Naive B cell (primary cell): ENCODE data around the gene AKIP1. TPM values are rescaled to one million over a fixed set of nuclear protein-coding genes. Genes with fewer than 3 reads are reported as not detected.
A peak's percentile ranks its signal among the peaks of the same experiment; 100 is the strongest.
"Not testable (repeated sequence)": the region's sequence is repeated elsewhere in the genome, so short reads cannot be mapped to it uniquely, and the experiment has no call there.

ENCODE experiments used
- ATAC-seq, 2 donors: fragments of 150-1000 bp; cut with Tn5 transposase; 2 replicates each; pipeline ENCODE4 v1.10.0; 2021; ENCODE audit warnings: low read depth in 2 of 2, mild to moderate bottlenecking in 2 of 2, moderate library complexity in 2 of 2
- DNase-seq: peaks from one replicate; pipeline ENCODE4 v3.0.0; 2022
- H3K27ac Mint-ChIP-seq, 6 donors: one replicate each; pipeline ENCODE4 v1.8.0; 2020 to 2022; ENCODE audit warnings: mild to moderate bottlenecking in 6 of 6, mixed read lengths in 6 of 6, moderate library complexity in 5 of 6, inconsistent platforms in 2 of 6
- H3K27me3 Mint-ChIP-seq, 3 donors: one replicate each; pipeline ENCODE4 v1.8.0; 2021 to 2022; ENCODE audit warnings: mixed read lengths in 3 of 3, mild to moderate bottlenecking in 1 of 3
- H3K36me3 Mint-ChIP-seq, 2 donors: one replicate each; pipeline ENCODE4 v1.8.0; 2020 to 2022; ENCODE audit warnings: mixed read lengths in 2 of 2, inconsistent platforms in 1 of 2, mild to moderate bottlenecking in 1 of 2
- H3K4me1 Mint-ChIP-seq, 3 donors: one replicate each; pipeline ENCODE4 v1.8.0; 2020 to 2022; ENCODE audit warnings: mixed read lengths in 3 of 3, inconsistent platforms in 1 of 3, mild to moderate bottlenecking in 1 of 3, moderate library complexity in 1 of 3
- H3K4me3 Mint-ChIP-seq, 8 donors: one replicate each; pipeline ENCODE4 v1.8.0; 2020 to 2022; ENCODE audit warnings: mild to moderate bottlenecking in 8 of 8, mixed read lengths in 8 of 8, moderate library complexity in 8 of 8, inconsistent platforms in 2 of 8
- H3K9me3 Mint-ChIP-seq, 7 donors: one replicate each; pipeline ENCODE4 v1.8.0; 2020 to 2022; ENCODE audit warnings: mixed read lengths in 7 of 7, mild to moderate bottlenecking in 5 of 7, inconsistent platforms in 2 of 7, moderate library complexity in 1 of 7
- polyA plus RNA-seq, 6 donors: library from polyadenylated mRNA; unstranded; fragments of 300-500 nt; fragmentation: Illumina TruSeq; gene quantifications; one replicate each; pipeline ENCODE4 v1.2.3, GENCODE V29; 2021; ENCODE audit warnings: low read depth in 6 of 6

The AKIP1 gene
- polyA plus RNA-seq, 6 donors from 2014 or later, result 8.2 to 22.4 (median 10.1) TPM

DNA sequence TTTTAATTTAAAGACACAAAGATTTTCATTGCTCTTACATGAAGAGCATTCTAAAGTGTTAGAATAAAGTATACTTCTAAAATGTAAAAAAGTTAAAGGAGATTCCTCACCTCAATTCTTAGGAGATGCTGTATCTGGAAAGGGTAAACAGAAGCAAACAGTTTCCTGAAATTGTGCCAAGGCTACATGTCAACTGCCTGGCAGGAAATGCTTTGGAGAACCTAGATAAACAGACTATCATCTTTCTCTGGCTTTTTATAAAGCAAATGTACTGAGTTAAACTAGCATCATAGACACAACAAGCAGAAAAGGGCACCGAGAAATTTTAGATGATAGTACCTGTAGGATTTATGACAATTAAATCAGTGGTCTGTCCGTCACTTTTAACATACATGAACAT lies 24.7 kb upstream of the AKIP1 start:
- peaks cover 0 to 20% (median 11%) of the 10 kb centered on the region in 7 donors for H3K9me3 Mint-ChIP-seq
- H3K27ac Mint-ChIP-seq, result no peak overlapping the region
- no peaks in the 10 kb centered on the region for H3K36me3 Mint-ChIP-seq
- H3K27me3 Mint-ChIP-seq, result peaks cover 28 to 46% (median 36%) of the 10 kb centered on the region in 3 donors
- H3K4me3 Mint-ChIP-seq, result no peak overlapping the region
- no peaks in the 10 kb centered on the region for H3K4me1 Mint-ChIP-seq
- DNase-seq (no peak), ATAC-seq (no peak)

DNA sequence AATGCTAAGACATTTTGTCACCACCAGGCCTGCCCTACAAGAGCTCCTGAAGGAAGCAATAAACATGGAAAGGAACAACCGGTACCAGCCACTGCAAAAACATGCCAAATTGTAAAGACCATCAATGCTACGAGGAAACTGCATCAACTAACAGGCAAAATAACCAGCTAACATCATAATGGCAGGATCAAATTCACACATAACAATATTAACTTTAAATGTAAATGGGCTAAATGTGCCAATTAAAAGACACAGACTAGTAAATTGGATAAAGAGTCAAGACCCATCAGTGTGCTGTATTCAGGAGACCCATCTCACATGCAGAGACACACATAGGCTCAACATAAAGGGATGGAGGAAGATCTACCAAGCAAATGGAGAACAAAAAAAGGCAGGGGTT lies 19.8 kb upstream of the AKIP1 start:
- H3K4me1 Mint-ChIP-seq, H3K36me3 Mint-ChIP-seq, ATAC-seq, H3K4me3 Mint-ChIP-seq, DNase-seq, H3K27ac Mint-ChIP-seq: not testable (repeated sequence)
- peaks cover 0 to 36% (median 11%) of the 10 kb centered on the region in 7 donors for H3K9me3 Mint-ChIP-seq
- peaks cover 17 to 41% (median 36%) of the 10 kb centered on the region in 3 donors for H3K27me3 Mint-ChIP-seq

DNA sequence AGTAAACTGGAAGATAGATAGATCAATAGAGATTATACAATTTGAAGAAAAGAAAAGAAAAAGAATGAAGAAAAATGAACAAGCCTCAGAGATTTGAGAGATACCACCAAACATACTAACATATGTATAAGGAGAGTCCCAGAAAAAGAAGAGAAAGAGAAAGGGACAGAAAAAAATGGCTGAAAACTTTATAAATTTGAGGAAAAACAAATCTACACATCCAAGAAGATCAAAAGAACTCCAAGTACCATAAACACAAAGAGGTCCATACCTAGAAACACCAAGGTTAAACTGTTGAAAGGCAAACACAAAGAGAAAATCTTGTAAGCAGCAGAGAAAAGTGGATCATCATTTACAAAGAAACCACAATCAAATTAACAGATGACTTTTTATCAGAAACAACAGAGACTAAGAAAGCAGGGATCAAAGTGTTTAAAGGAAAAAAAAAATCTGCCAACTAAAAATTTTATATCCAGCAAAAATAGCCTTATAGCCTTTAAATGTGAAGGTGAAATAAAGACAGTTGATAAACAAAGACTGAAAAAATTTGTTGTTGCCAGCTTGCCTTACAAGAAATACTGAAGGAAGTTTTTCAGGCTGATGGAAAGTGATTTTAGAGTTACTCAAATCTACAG lies 11.8 kb upstream of the AKIP1 start:
- H3K36me3 Mint-ChIP-seq, result peaks cover 0 to 15% of the 10 kb centered on the region in 2 donors
- ATAC-seq (no peak), DNase-seq (no peak)
- peaks cover 0 to 15% (median 0%) of the 10 kb centered on the region in 3 donors for H3K27me3 Mint-ChIP-seq
- H3K4me1 Mint-ChIP-seq, result no peaks in the 10 kb centered on the region
- no peak overlapping the region for H3K27ac Mint-ChIP-seq
- peaks cover 12 to 41% (median 30%) of the 10 kb centered on the region in 7 donors for H3K9me3 Mint-ChIP-seq
- H3K4me3 Mint-ChIP-seq, result no peak overlapping the region

DNA sequence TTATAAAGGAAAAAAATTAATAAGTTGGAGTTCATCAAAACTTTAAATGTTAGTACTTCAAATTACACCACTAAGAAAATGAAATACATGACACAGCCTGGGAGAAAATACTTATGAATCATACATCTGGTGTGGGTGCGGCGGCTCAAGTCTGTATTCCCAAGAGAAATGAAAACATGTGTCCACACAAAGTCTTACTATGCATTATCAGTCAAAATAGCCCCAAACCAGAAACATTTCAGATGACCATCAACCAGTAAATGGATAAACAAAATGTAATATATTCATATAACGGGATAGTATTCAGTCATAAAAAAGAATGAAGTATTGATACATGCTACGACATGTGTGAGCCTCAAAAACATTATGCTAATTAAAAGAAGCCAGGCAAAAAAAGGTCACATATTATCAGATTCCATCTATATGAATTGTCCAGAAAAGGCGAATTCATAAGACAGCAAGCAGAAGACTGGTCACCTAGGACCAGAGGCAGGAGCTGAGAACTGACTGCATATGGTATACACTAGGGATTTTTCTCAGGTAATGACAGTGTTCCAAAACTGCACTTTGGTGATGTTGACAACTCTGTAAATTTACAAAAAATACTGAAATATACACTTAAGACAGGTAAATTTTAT lies 5.3 kb upstream of the AKIP1 start:
- Mint-ChIP-seq H3K4me1 (peaks cover 16 to 28% (median 26%) of the 10 kb centered on the region in 3 donors), H3K4me3 (no peak overlapping the region), H3K27ac (no peak overlapping the region)

DNA sequence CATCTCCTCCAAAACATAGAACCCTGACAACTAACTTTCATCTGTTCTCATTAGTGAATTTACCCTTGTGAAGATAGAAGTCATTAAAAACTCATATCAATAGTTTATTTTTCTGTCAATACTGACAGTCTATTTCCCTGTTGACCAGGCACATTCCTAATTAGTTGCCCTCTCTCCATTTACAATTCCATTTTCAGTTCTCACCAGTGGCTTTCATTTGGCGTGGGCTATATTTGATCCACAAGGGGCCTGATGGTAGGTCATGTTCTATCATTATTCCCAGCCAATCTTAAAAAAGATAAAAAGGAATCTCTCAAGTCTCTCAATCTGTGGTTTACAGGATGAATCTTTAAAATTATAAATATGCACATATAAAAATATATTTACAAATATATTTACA lies 3.9 kb upstream of the AKIP1 start:
- no peak for DNase-seq
- Mint-ChIP-seq H3K4me1 (peaks cover 21 to 34% (median 28%) of the 10 kb centered on the region in 3 donors), H3K27ac (no peak overlapping the region), H3K27me3 (peaks cover 0 to 14% (median 6%) of the 10 kb centered on the region in 3 donors), H3K9me3 (peaks cover 0 to 5% (median 2%) of the 10 kb centered on the region in 7 donors), H3K36me3 (no peaks in the 10 kb centered on the region), H3K4me3 (no peak overlapping the region)
- no peak for ATAC-seq

More for the DNA sequence above, 5.3 kb upstream of the AKIP1 start:
- H3K27me3 Mint-ChIP-seq, result peaks cover 0 to 24% (median 6%) of the 10 kb centered on the region in 3 donors
- DNase-seq (no peak), ATAC-seq (no peak)
- peaks cover 3 to 14% (median 10%) of the 10 kb centered on the region in 7 donors for H3K9me3 Mint-ChIP-seq
- H3K36me3 Mint-ChIP-seq, result no peaks in the 10 kb centered on the region

DNA sequence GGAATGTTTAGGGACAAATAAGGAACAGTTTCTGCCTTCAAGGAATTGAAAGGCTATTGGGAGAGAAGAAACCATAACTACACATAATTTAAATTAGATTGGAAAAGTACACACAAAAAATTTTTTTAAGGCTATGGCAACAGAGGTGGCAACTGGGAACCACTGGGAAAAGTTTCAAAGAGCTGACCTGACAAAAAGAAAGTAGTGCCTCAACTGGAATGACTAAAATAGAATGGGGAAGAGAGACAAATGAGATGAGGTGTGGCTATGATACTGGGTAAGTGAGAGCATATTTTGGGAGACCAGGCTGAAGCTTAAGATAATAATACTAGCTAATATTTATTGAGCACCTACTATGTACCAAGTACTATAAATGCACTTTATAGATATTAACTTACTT lies 2.9 kb upstream of the AKIP1 start:
- ATAC-seq (no peak), DNase-seq (no peak)
- H3K27ac Mint-ChIP-seq, result no peak overlapping the region
- H3K4me1 Mint-ChIP-seq, result peaks cover 21 to 39% (median 31%) of the 10 kb centered on the region in 3 donors
- H3K4me3 Mint-ChIP-seq, result peak overlapping the region in 3 of 8 donors; percentile 22 to 94 (median 25)
- no peaks in the 10 kb centered on the region for H3K36me3 Mint-ChIP-seq
- peaks cover 0 to 9% (median 6%) of the 10 kb centered on the region in 3 donors for H3K27me3 Mint-ChIP-seq
- no peaks in the 10 kb centered on the region for H3K9me3 Mint-ChIP-seq

DNA sequence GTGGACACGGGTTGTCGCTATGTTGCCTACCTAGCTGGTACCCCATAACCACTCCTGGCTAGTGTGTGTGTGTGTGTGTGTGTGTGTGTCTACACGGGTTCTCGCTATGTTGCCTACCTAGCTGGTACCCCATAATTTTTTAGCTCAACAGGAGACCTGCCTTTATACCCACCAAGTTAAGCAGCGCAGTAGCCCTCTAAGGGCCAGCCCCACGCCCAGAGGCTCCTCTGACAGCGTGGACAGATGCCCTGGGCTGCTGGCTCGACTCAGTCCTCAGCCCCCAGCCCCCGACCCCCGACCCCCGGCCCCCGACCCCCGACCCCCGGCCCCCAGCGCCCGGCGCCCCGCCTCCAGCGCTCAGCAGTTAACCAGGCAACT lies 351 bp upstream of the AKIP1 start:
- peak overlapping the region in 3 of 6 donors; percentile 59 to 84 (median 67) for H3K27ac Mint-ChIP-seq
- H3K4me1 Mint-ChIP-seq, result peaks cover 35 to 54% (median 47%) of the 10 kb centered on the region in 3 donors
- no peaks in the 10 kb centered on the region for H3K9me3 Mint-ChIP-seq
- peak overlapping the region; percentile 89 to 97 (median 94) for H3K4me3 Mint-ChIP-seq
- no peaks in the 10 kb centered on the region for H3K36me3 Mint-ChIP-seq
- no peak for DNase-seq
- ATAC-seq, result peak in 1 of 2 donors; percentile 10
- peaks cover 0 to 9% (median 6%) of the 10 kb centered on the region in 3 donors for H3K27me3 Mint-ChIP-seq

DNA sequence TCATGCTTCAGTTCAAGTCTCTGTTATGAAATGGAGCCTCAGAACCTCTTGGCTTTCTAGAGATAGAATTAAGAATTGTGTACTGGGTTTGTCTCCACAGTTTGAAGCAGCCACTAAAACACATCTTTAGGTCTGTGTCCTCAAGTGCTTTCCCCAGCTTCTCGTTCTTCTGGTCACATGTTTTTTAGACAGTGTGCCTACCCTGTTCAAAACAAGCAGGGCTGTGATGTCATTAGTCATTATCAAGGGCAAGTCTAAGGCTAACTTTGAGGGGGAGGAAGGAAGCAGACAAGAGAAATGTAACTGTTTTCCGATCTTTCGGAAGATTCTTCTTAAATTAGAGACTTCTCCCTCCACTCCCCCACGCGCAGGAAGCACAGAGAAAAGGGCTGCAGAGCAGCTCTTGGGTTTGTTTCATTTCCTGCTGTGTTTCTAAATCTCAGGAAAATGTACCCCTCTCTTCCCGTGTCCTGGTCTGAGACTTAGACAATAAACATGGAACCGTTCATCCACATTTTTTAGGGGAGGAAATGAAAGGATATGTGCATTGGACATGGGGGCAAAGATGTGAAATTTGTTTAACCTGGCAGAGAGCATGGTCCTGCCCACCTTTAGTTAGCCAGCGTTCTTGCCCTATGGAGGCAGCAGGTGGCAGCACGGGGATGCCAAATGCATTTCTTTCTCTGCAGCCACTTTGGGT lies 3.1 kb downstream of the AKIP1 start:
- Mint-ChIP-seq H3K4me1 (peaks cover 30 to 41% (median 33%) of the 10 kb centered on the region in 3 donors), H3K4me3 (peak overlapping the region; percentile 60 to 91 (median 84)), H3K27ac (peak overlapping the region; percentile 74 to 96 (median 87)), H3K9me3 (no peaks in the 10 kb centered on the region), H3K27me3 (peaks cover 0 to 6% (median 3%) of the 10 kb centered on the region in 3 donors), H3K36me3 (no peaks in the 10 kb centered on the region)
- peak; percentile 54 to 55 for ATAC-seq
- DNase-seq, result peak; percentile 36

DNA sequence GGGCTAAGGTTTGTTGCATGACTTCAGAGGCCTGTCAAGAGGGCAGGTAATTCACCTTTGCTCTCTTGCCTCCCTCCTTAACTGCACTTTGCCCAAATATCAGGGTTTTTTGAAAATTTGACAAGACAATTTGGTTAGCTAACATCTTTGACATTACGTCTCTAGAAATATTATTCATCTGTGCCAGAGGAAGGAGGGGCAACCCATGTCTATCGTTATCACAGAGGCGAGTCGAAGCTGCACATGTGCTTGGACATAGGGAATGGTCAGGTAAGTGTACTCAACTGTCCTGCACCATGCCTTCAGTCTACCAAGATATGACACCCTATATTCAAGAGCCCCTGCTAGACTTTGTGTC lies 3.7 kb downstream of the AKIP1 start:
- H3K27ac Mint-ChIP-seq, result peak overlapping the region in 3 of 6 donors; percentile 74 to 82 (median 79)
- H3K9me3 Mint-ChIP-seq, result no peaks in the 10 kb centered on the region
- no peak for ATAC-seq
- H3K4me3 Mint-ChIP-seq, result peak overlapping the region; percentile 60 to 91 (median 84)
- no peaks in the 10 kb centered on the region for H3K36me3 Mint-ChIP-seq
- H3K27me3 Mint-ChIP-seq, result peaks cover 0 to 4% (median 0%) of the 10 kb centered on the region in 3 donors
- no peak for DNase-seq
- H3K4me1 Mint-ChIP-seq, result peaks cover 27 to 37% (median 30%) of the 10 kb centered on the region in 3 donors

DNA sequence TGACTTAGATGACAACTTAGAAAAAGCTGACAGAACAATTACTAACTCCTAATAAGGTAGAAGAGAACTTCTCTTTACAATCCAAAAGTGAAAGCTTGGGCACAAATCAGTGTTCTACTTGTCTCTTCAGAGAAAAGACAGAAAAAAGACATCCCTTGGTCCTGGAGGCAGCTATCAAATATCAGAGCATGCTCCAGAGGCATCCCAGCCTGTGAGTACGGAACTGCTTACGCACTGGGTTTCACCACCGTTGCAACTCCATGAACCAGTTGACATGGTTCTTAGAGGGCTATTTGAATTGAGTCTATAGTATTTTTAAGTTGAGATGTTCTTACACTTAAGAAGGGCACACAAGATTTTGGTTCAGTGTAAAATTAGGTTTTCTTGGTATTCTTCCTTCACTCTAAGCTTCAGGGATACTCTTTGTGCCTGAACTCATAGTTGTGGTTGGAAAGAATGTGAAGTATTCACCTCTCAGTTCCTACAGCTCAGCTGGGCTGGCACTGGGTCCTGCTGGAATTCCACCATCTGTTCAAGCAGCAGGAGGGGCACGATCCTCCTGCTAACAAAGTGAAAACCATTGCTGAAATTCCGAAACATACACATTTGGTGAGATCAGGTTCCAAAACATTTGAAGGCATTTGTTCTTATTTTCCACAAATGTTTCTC lies 6.3 kb downstream of the AKIP1 start:
- no peaks in the 10 kb centered on the region for H3K27me3 Mint-ChIP-seq
- no peak for DNase-seq
- no peaks in the 10 kb centered on the region for H3K9me3 Mint-ChIP-seq
- H3K4me1 Mint-ChIP-seq, result peaks cover 15 to 19% (median 18%) of the 10 kb centered on the region in 3 donors
- H3K36me3 Mint-ChIP-seq, result no peaks in the 10 kb centered on the region
- no peak overlapping the region for H3K4me3 Mint-ChIP-seq
- ATAC-seq, result no peak
- H3K27ac Mint-ChIP-seq, result no peak overlapping the region

DNA sequence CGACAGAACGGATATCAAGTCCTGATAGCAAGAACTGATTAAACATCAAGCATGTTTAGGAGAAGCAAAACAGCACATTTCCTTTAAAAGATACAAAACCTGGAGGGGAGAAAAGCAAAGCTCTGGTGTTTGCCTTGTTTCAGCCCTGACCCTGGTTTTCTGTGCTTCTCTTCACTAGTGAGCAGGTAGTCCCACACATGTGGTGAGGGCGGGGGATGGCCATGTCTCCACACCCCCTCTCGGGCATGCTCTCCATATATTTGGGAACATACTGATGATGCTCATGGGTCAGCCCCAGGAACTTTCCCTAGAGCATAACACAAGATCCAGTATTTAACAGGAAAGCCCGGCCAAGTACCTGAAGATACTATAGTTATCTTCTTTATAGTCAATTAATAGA lies 11.7 kb downstream of the AKIP1 start:
- ATAC-seq (no peak), DNase-seq (no peak)
- no peaks in the 10 kb centered on the region for H3K36me3 Mint-ChIP-seq
- H3K27me3 Mint-ChIP-seq, result no peaks in the 10 kb centered on the region
- H3K9me3 Mint-ChIP-seq, result no peaks in the 10 kb centered on the region
- H3K27ac Mint-ChIP-seq, result no peak overlapping the region
- no peak overlapping the region for H3K4me3 Mint-ChIP-seq
- H3K4me1 Mint-ChIP-seq, result no peaks in the 10 kb centered on the region

DNA sequence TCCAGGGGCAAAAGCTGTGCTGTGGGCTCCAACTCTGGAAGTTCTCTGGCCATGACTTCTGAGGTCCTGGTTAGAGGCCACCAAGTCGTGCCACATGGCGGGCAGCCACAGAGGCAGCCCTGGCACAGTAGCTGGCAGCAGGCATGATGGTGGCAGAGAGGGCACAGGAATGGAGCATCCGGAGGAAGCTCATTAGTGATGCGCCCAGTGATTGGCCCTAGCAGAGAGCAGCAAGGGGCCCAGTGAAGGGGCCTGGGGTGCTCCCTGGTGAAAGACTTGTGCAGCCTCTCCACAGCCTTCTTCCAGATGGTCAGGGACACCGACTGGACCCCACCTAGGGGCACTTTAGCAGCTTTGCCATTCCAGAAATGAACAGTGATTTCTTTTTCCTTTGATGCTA lies 14.7 kb downstream of the AKIP1 start:
- Mint-ChIP-seq H3K4me1 (no peaks in the 10 kb centered on the region), H3K36me3 (no peaks in the 10 kb centered on the region), H3K27ac (no peak overlapping the region), H3K9me3 (no peaks in the 10 kb centered on the region), H3K27me3 (no peaks in the 10 kb centered on the region), H3K4me3 (no peak overlapping the region)
- no peak for ATAC-seq
- no peak for DNase-seq

DNA sequence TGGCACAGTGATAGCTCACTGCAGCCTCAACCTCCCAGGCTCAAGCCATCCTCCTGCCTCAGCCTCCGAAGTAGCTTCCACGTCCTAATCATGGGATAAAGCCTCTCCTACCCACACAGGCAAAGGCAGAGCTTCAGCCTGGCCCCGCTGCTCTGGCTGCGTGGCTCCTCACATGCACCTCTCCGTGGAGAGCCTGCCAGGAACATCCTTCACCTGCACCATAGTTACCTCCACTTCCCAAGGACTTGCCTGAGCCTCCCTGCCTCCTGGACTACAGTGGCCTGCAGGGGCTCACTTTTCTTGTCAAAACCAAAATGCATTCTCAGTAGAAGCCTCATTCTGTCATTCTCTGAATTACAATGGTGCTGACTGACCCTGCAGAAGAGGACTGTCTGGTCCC lies 15.2 kb downstream of the AKIP1 start:
- Mint-ChIP-seq H3K27ac (no peak overlapping the region), H3K36me3 (no peaks in the 10 kb centered on the region), H3K4me3 (no peak overlapping the region), H3K27me3 (no peaks in the 10 kb centered on the region), H3K4me1 (no peaks in the 10 kb centered on the region), H3K9me3 (no peaks in the 10 kb centered on the region)
- no peak for DNase-seq
- ATAC-seq, result no peak
